WTC11 (cell line): ENCODE data around the gene INCA1. TPM values are rescaled to one million over a fixed set of nuclear protein-coding genes. Genes with fewer than 3 reads are reported as not detected.

ENCODE experiments used
- ATAC-seq: fragments of 200-7000 bp; cut with Tn5 transposase; 2 replicates; pipeline ENCODE4 v1.10.0; 2021; ENCODE audit warnings: mild to moderate bottlenecking, moderate library complexity
- Bru-seq: library from RNA; stranded (reverse); fragments of 400-500 nt; gene quantifications from one replicate; lab custom pipeline; 2021; lab: Mats Ljungman, UMichigan
- CTCF ChIA-PET: fragments of 300-600 bp; sonication (Branson Sonifier 250); formaldehyde crosslinking; loops from one replicate; lab custom pipeline; 2021; ENCODE audit warnings: antibody characterized with exemption; lab: Charles Lee
- POLR2A ChIA-PET: fragments of 350-600 bp; sonication (Branson Sonifier 250); formaldehyde crosslinking; loops from one replicate; lab custom pipeline; 2021; ENCODE audit warnings: antibody characterized with exemption; lab: Charles Lee
- DNase-seq: peaks from one replicate; pipeline ENCODE4 v3.0.0; 2021; ENCODE audit warnings: low spot score
- H3K27ac Mint-ChIP-seq: 2 replicates; pipeline ENCODE4 v1.8.0; 2021; ENCODE audit warnings: mixed read lengths
- H3K27me3 Mint-ChIP-seq: 2 replicates; pipeline ENCODE4 v1.8.0; 2021; ENCODE audit warnings: low read depth, mild to moderate bottlenecking, moderate library complexity, mixed read lengths
- H3K36me3 Mint-ChIP-seq: 2 replicates; pipeline ENCODE4 v1.8.0; 2021; ENCODE audit warnings: mixed read lengths
- H3K4me1 Mint-ChIP-seq: 2 replicates; pipeline ENCODE4 v1.8.0; 2022; ENCODE audit warnings: mixed read lengths
- H3K4me3 Mint-ChIP-seq: 2 replicates; pipeline ENCODE4 v1.8.0; 2021; ENCODE audit warnings: mild to moderate bottlenecking, moderate library complexity, mixed read lengths
- H3K9me3 Mint-ChIP-seq: 2 replicates; pipeline ENCODE4 v1.8.0; 2021; ENCODE audit warnings: mixed read lengths
- ESRRA ChIP-seq: sonication (generic); formaldehyde crosslinking; IDR thresholded peaks from 2 replicates; pipeline ENCODE4 v1.8.1; 2022; ENCODE audit warnings: mild to moderate bottlenecking, missing genetic modification reagents, borderline replicate concordance
- ETV6 ChIP-seq: sonication (generic); formaldehyde crosslinking; IDR thresholded peaks from 2 replicates; pipeline ENCODE4 v1.8.1; 2022; ENCODE audit warnings: mild to moderate bottlenecking, missing genetic modification reagents
- FOXP4 ChIP-seq: sonication (generic); formaldehyde crosslinking; IDR thresholded peaks from 2 replicates; pipeline ENCODE4 v1.8.0; 2022; ENCODE audit warnings: mild to moderate bottlenecking, missing genetic modification reagents
- GABPB1 ChIP-seq: sonication (generic); formaldehyde crosslinking; IDR thresholded peaks from 2 replicates; pipeline ENCODE4 v1.8.1; 2023; ENCODE audit warnings: mild to moderate bottlenecking, missing genetic modification reagents
- IRF1 ChIP-seq: sonication (generic); formaldehyde crosslinking; IDR thresholded peaks from 2 replicates; pipeline ENCODE4 v1.8.0; 2023; ENCODE audit warnings: missing genetic modification reagents
- NR1H2 ChIP-seq: sonication (generic); formaldehyde crosslinking; IDR thresholded peaks from 2 replicates; pipeline ENCODE4 v1.9.0; 2021; ENCODE audit warnings: mild to moderate bottlenecking, moderate library complexity, missing genetic modification reagents
- NR3C1 ChIP-seq: sonication (generic); formaldehyde crosslinking; conservative IDR thresholded peaks from 2 replicates; pipeline ENCODE4 v1.8.1; 2023; ENCODE audit warnings: low read depth, mild to moderate bottlenecking, missing genetic modification reagents
- PRDM15 ChIP-seq: sonication (generic); formaldehyde crosslinking; IDR thresholded peaks from 2 replicates; pipeline ENCODE4 v1.8.0; 2022; ENCODE audit warnings: missing genetic modification reagents
- SMAD4 ChIP-seq: sonication (generic); formaldehyde crosslinking; IDR thresholded peaks from 2 replicates; pipeline ENCODE4 v1.8.0; 2022; ENCODE audit warnings: mild to moderate bottlenecking, missing genetic modification reagents
- SP1 ChIP-seq: sonication (generic); formaldehyde crosslinking; conservative IDR thresholded peaks from 2 replicates; pipeline ENCODE4 v1.8.1; 2022; ENCODE audit warnings: missing genetic modification reagents
- TP53 ChIP-seq: sonication (generic); formaldehyde crosslinking; IDR thresholded peaks from 2 replicates; pipeline ENCODE4 v1.8.1; 2023; ENCODE audit warnings: mild to moderate bottlenecking, missing genetic modification reagents
- ZBTB21 ChIP-seq: sonication (generic); formaldehyde crosslinking; IDR thresholded peaks from 2 replicates; pipeline ENCODE4 v1.8.1; 2023; ENCODE audit warnings: mild to moderate bottlenecking, missing genetic modification reagents, borderline replicate concordance
- ZNF138 ChIP-seq: sonication (generic); formaldehyde crosslinking; conservative IDR thresholded peaks from 2 replicates; pipeline ENCODE4 v1.8.1; 2022; ENCODE audit warnings: mild to moderate bottlenecking, moderate library complexity, missing genetic modification reagents
- ZNF416 ChIP-seq: fragments of 250-450 bp; sonication (Bioruptor Pico); IDR thresholded peaks from 2 replicates; pipeline ENCODE4 v1.9.0; 2021; ENCODE audit warnings: mild to moderate bottlenecking, inconsistent platforms
- long read RNA-seq, 3 experiments: library from RNA in 1 of 3; library from capped mRNA in 1 of 3; library from polyadenylated mRNA in 1 of 3; unstranded in 2 of 3; stranded (forward) in 1 of 3; transcript quantifications; one replicate each; pipeline ENCODE4 v2.0.0, GENCODE V29; 2021
- total RNA-seq: library from RNA; stranded (reverse); gene quantifications from 3 replicates; pipeline ENCODE4 v1.2.3, GENCODE V29; 2021
- TF ChIP-seq, protein P1 (sequence below): sonication (generic); formaldehyde crosslinking; IDR thresholded peaks from 2 replicates; pipeline ENCODE4 v1.8.1; 2022; ENCODE audit warnings: mild to moderate bottlenecking, moderate library complexity, missing genetic modification reagents

The INCA1 gene, protein sequence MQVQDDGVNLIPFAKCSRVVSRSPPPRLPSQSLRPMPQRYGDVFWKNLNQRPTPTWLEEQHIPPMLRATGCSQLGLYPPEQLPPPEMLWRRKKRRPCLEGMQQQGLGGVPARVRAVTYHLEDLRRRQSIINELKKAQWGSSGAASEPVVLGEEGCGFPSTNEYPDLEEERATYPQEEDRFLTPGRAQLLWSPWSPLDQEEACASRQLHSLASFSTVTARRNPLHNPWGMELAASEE
- total RNA-seq (0.61 to 1.1 TPM (median 1.1 TPM) in 3 replicates), Bru-seq, nascent RNA (percentile 19 among the genes with signal in this experiment)
- long read RNA-seq, experiment 1, partial matches to known transcripts = 0 of 1 reads
- long read RNA-seq, experiment 1, other reads (novel, unspliced or antisense) = 1 of 1 reads
- long read RNA-seq, experiment 2 = 0 reads
- long read RNA-seq, experiment 3, partial matches to known transcripts = 0 of 1 reads
- long read RNA-seq, experiment 3, other reads (novel, unspliced or antisense) = 1 of 1 reads

DNA sequence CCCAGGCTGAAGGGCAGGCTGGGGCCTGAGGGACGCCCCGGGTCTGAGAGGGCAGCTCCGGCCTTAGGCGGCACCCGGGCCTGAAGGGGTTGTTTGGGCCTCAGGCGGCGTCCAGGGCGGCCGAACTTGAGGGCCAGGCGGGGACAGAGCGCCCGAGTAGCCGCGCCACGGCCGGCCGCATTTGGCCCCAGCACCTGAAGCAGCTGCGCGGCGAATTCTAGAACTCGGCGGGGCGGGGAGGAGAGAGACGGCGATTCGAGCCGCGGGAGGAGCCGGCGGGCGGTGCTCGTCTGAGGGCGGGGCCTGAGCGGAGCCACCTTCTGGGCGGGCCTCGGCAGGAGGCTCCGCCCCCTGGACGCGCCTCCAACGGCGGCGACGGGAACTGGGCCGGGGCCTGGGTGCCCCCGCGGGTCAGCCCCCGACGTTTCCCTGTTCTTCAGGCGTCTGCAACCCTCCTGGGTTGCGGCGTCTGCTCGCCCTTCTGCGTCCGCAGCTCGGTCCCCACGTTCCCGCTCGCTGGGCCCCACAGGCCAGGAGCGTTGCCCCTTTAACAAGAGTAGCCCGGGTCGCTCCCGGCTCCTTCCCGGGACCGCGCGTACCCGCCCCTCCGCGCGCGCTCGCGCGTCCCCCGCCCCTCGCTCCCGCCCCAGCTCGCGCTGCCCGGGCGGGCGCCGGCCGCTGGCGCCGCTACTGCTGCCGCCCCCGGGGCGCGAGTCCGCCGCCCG, at the start of gene INCA1, which contains the start of gene KIF1C:
TSS of gene INCA1 (minus strand) at position 221 of the 725 bp plus-strand sequence. CDS start 3,085 bp downstream, outside the sequence.
TSS of gene KIF1C (plus strand) at position 649 of the 725 bp plus-strand sequence. CDS start 2,297 bp downstream, outside the sequence.
- H3K9me3 Mint-ChIP-seq = no peaks in the 10 kb centered on the region
- DNase-seq = peak; percentile 94
- peak within 1 kb of the TSS; percentile 57; the same call in 1 of the 2 replicates for H3K27ac Mint-ChIP-seq
- ChIA-PET CTCF (interaction anchor here (0.9 to 2.3 kb wide), 11 partner anchors 9 to 88 kb away, joined by 3 to 17 read pairs (median 5); partner anchors contain the start of genes CAMTA2, ENO3 and SPAG7), POLR2A (interaction anchor here (0.5 to 2.0 kb wide), 4 partner anchors 10 to 107 kb away, joined by 3 to 12 read pairs (median 7); partner anchors contain the start of genes CAMTA2, RNF167, SLC25A11 and SPAG7)
- H3K36me3 Mint-ChIP-seq = peaks cover 18% of the 10 kb centered on the region
- H3K4me1 Mint-ChIP-seq = peaks cover 16% of the 10 kb centered on the region
- peak within 1 kb of the TSS; percentile 87 for H3K4me3 Mint-ChIP-seq
- H3K27me3 Mint-ChIP-seq = peaks cover 28% of the 10 kb centered on the region
- peak; percentile 85 for ATAC-seq
- no peak for TF ChIP-seq SMAD4 (CRISPR knock-in tag)
- TF ChIP-seq GABPB1 (CRISPR knock-in tag) = no peak
- peak; percentile 36; the same call in 1 of the 2 replicates for TF ChIP-seq TP53 (CRISPR knock-in tag)
- peak; percentile 31; the same call in 1 of the 2 replicates for TF ChIP-seq ESRRA (CRISPR knock-in tag)
- no peak for TF ChIP-seq PRDM15 (CRISPR knock-in tag)
- peak; percentile 89; the same call in 1 of the 2 replicates for TF ChIP-seq ZNF138 (CRISPR knock-in tag)
- 0 out of 2 replicates have a peak, but pooled peaks have one; percentile 38 for TF ChIP-seq NR3C1 (CRISPR knock-in tag)
- TF ChIP-seq, protein P1, sequence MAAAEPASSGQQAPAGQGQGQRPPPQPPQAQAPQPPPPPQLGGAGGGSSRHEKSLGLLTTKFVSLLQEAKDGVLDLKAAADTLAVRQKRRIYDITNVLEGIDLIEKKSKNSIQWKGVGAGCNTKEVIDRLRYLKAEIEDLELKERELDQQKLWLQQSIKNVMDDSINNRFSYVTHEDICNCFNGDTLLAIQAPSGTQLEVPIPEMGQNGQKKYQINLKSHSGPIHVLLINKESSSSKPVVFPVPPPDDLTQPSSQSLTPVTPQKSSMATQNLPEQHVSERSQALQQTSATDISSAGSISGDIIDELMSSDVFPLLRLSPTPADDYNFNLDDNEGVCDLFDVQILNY = peak; percentile 38; the same call in 1 of the 2 replicates
- 0 out of 2 replicates have a peak, but pooled peaks have one; percentile 20 for TF ChIP-seq IRF1 (CRISPR knock-in tag)
- 0 out of 2 replicates have a peak, but pooled peaks have one; percentile 15 for TF ChIP-seq FOXP4
- TF ChIP-seq ETV6 (CRISPR knock-in tag) = peak; percentile 14; the same call in 1 of the 2 replicates
- 0 out of 2 replicates have a peak, but pooled peaks have one; percentile 34 for TF ChIP-seq ZBTB21 (CRISPR knock-in tag)
- no peak for TF ChIP-seq NR1H2
- peak; percentile 78 for TF ChIP-seq SP1
- TF ChIP-seq ZNF416 (CRISPR knock-in tag) = no peak
